Lung (tissue), 12 donors: ENCODE data around the gene STXBP3. TPM values are rescaled to one million over a fixed set of nuclear protein-coding genes. Genes with fewer than 3 reads are reported as not detected.
"Not testable (repeated sequence)": the region's sequence is repeated elsewhere in the genome, so short reads cannot be mapped to it uniquely, and the experiment has no call there.

ENCODE experiments used
- ATAC-seq: fragments of 200-7000 bp; cut with Tn5 transposase; one replicate; pipeline ENCODE4 v1.9.1; 2020; ENCODE audit warnings: moderate number of reproducible peaks; ENCODE audit not compliant: insufficient read depth, low FRiP score
- DNase-seq, 3 donors: peaks; one replicate each; pipeline ENCODE4 v3.0.0-alpha.2; 2013 to 2017
- H3K27ac ChIP-seq, 2 donors: one replicate each; pipeline ENCODE4 v1.5.1; 2013; ENCODE audit warnings: mild to moderate bottlenecking in 2 of 2, moderate library complexity in 2 of 2, control low read depth in 1 of 2, inconsistent platforms in 1 of 2, low read depth in 1 of 2, low read length in 1 of 2
- H3K27me3 ChIP-seq, 3 donors: one replicate each; pipeline ENCODE4 v1.5.1; 2013; ENCODE audit warnings: low read length in 2 of 3; ENCODE audit not compliant: control insufficient read depth in 3 of 3, insufficient read depth in 3 of 3
- H3K36me3 ChIP-seq, 4 donors: one replicate each; pipeline ENCODE4 v1.5.1; 2013; ENCODE audit warnings: low read length in 4 of 4, mild to moderate bottlenecking in 1 of 4, moderate library complexity in 1 of 4; ENCODE audit not compliant: control insufficient read depth in 4 of 4, insufficient read depth in 4 of 4
- H3K4me1 ChIP-seq, 5 donors: one replicate each; pipeline ENCODE4 v1.5.1; 2013; ENCODE audit warnings: low read length in 5 of 5, mild to moderate bottlenecking in 2 of 5, moderate library complexity in 1 of 5; ENCODE audit not compliant: control insufficient read depth in 5 of 5, insufficient read depth in 5 of 5
- H3K4me3 ChIP-seq: one replicate; pipeline ENCODE4 v1.5.1; 2013; ENCODE audit warnings: mild to moderate bottlenecking, control low read depth, moderate library complexity
- H3K9ac ChIP-seq, 2 donors: one replicate each; pipeline ENCODE4 v1.5.1; 2013; ENCODE audit warnings: low read length in 2 of 2, control low read depth in 1 of 2; ENCODE audit not compliant: insufficient read depth in 1 of 2
- H3K9me3 ChIP-seq, 4 donors: one replicate each; pipeline ENCODE4 v1.5.1; 2013; ENCODE audit warnings: low read length in 3 of 4, mild to moderate bottlenecking in 1 of 4, moderate library complexity in 1 of 4; ENCODE audit not compliant: control insufficient read depth in 4 of 4, insufficient read depth in 3 of 4
- CTCF ChIP-seq: IDR thresholded peaks from 2 replicates; pipeline ENCODE4 v1.5.1; 2012; ENCODE audit warnings: mild to moderate bottlenecking; ENCODE audit errors: control extremely low read depth, extremely low read depth
- WGBS, 2 donors: extraction: QIAGEN DNeasy Blood & Tissue Kit; methylation state at CpG; one replicate each; pipeline ENCODE4 v1.1.7; 2013; 5-methylcytosine and 5-hydroxymethylcytosine counted together
- polyA plus RNA-seq, 2 donors: library from polyadenylated mRNA; stranded (reverse); fragments of 200-250 nt; gene quantifications; one replicate each; pipeline ENCODE4 v1.2.1, GENCODE V29; 2013
- total RNA-seq, 2 donors: library from RNA; depleted of rRNA in 1 of 2; stranded (reverse); fragments of >200 nt in 1 of 2; gene quantifications; one replicate each; pipeline ENCODE4 v1.2.1, GENCODE V29; 2014 to 2021
- donor health status: control.
- donor health status: control.
- donor health status: Bipolar disorder and iron deficiency.
- donor health status: healthy.
- donor health status: DM: yes; HTN: yes; CAD: no.

Gene STXBP3
- total and polyA plus RNA-seq, 4 donors = 33.6 to 83.6 (median 40.0) TPM

- no peak overlapping the region for H3K9ac ChIP-seq
- peaks cover 0 to 3% (median 0%) of the 10 kb centered on the region in 5 donors for H3K4me1 ChIP-seq
- no peak for TF ChIP-seq CTCF
- no peak for ATAC-seq
- H3K4me3 ChIP-seq = no peak overlapping the region
- H3K9me3 ChIP-seq = no peaks in the 10 kb centered on the region
- no peaks in the 10 kb centered on the region for H3K27me3 ChIP-seq
- H3K36me3 ChIP-seq = peaks cover 9 to 44% (median 29%) of the 10 kb centered on the region in 4 donors
- WGBS, 2 donors = 85 to 94% methylated on average over 5 of the region's 5 CpGs
- H3K27ac ChIP-seq = no peak overlapping the region
- DNase-seq = no peak
These were observed 45.2 kb upstream of the STXBP3 start for GRCh38 chr1:108701176-108701849.

DNA sequence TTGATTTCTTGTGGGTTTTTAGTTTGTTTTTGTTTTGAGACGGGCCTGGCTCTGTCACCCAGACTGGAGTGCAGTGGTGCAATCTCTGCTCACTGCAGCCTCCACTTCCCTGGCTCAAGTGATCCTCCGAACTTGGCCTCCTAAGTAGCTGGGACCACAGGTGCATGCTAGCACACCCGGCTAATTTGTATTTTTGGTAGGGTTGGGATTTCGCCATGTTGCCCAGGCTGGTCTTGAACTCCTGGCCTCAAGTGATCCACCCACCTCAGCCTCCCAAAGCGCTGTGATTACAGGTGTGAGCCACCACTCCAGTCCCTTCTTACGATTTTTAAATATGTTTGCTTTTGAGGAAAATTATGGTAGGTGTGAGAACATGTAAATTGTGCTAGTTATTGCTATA, 44.4 kb upstream of the STXBP3 start:
- H3K9ac ChIP-seq, H3K27me3 ChIP-seq, DNase-seq, H3K4me1 ChIP-seq, H3K9me3 ChIP-seq, ATAC-seq, H3K27ac ChIP-seq, H3K4me3 ChIP-seq: not testable (repeated sequence)
- WGBS, 2 donors = 93 to 98% methylated on average over 6 of the region's 6 CpGs
- H3K36me3 ChIP-seq = peaks cover 7 to 37% (median 27%) of the 10 kb centered on the region in 4 donors

GRCh38 chr1:108703939-108704338, 42.5 kb upstream of the STXBP3 start:
- Histone ChIP-seq H3K27ac (no peak overlapping the region), H3K27me3 (no peaks in the 10 kb centered on the region), H3K36me3 (peaks cover 4 to 21% (median 16%) of the 10 kb centered on the region in 4 donors), H3K4me1 (peaks cover 0 to 3% (median 0%) of the 10 kb centered on the region in 5 donors), H3K4me3 (no peak overlapping the region), H3K9ac (no peak overlapping the region), H3K9me3 (no peaks in the 10 kb centered on the region)
- no peak for DNase-seq
- TF ChIP-seq CTCF = no peak
- no peak for ATAC-seq
- WGBS, 2 donors = 57 to 67% methylated on average over 6 of the region's 6 CpGs

GRCh38 chr1:108704496-108704895, 42.0 kb upstream of the STXBP3 start:
- DNase-seq (no peak), ATAC-seq (no peak)
- no peaks in the 10 kb centered on the region for H3K9me3 ChIP-seq
- 69 to 79% methylated on average over 2 of the region's 2 CpGs for WGBS, 2 donors
- no peak overlapping the region for H3K27ac ChIP-seq
- H3K9ac ChIP-seq = no peak overlapping the region
- no peaks in the 10 kb centered on the region for H3K27me3 ChIP-seq
- TF ChIP-seq CTCF = no peak
- peaks cover 0 to 4% (median 0%) of the 10 kb centered on the region in 5 donors for H3K4me1 ChIP-seq
- peaks cover 4 to 15% (median 11%) of the 10 kb centered on the region in 4 donors for H3K36me3 ChIP-seq
- H3K4me3 ChIP-seq = no peak overlapping the region
